Chondrocyte (in vitro differentiated cells): ENCODE results near the gene UBE2D4. TPM values are rescaled to one million over a fixed set of nuclear protein-coding genes. Genes with fewer than 3 reads are reported as not detected.
"Not testable (repeated sequence)": the region's sequence is repeated elsewhere in the genome, so short reads cannot be mapped to it uniquely, and the experiment has no call there.

ENCODE experiments used
- DNase-seq: peaks from one replicate; pipeline ENCODE4 v3.0.0; 2021; ENCODE audit warnings: mixed read lengths, low spot score
- H3K27ac Mint-ChIP-seq: one replicate; pipeline ENCODE4 v1.8.0; 2021; ENCODE audit warnings: mild to moderate bottlenecking, moderate library complexity, mixed read lengths; ENCODE audit not compliant: unreplicated experiment
- H3K27me3 Mint-ChIP-seq: 2 replicates; pipeline ENCODE4 v1.8.0; 2021; ENCODE audit warnings: low read depth, mixed read lengths
- H3K36me3 Mint-ChIP-seq: 2 replicates; pipeline ENCODE4 v1.8.0; 2021; ENCODE audit warnings: low read depth, mixed read lengths
- H3K4me1 Mint-ChIP-seq: 2 replicates; pipeline ENCODE4 v1.8.0; 2021; ENCODE audit warnings: low read depth, mild to moderate bottlenecking, mixed read lengths
- H3K4me3 Mint-ChIP-seq: one replicate; pipeline ENCODE4 v1.8.0; 2021; ENCODE audit warnings: mild to moderate bottlenecking, moderate library complexity, mixed read lengths; ENCODE audit not compliant: unreplicated experiment
- H3K9me3 Mint-ChIP-seq: 2 replicates; pipeline ENCODE4 v1.8.0; 2021; ENCODE audit warnings: low read depth, mixed read lengths
- total RNA-seq: library from RNA; stranded (reverse); gene quantifications from 3 replicates; pipeline ENCODE4 v1.2.1, GENCODE V29; 2021
- TF ChIP-seq, protein P1 (sequence below): fragments of 200-600 bp; sonication (generic); IDR thresholded peaks from 2 replicates; pipeline ENCODE4 v1.5.0; 2021; ENCODE audit warnings: antibody characterized with exemption, mild to moderate bottlenecking, moderate library complexity

UBE2D4 gene
- total RNA-seq, 1 donor from 2014 or later = 22.5 TPM

DNA sequence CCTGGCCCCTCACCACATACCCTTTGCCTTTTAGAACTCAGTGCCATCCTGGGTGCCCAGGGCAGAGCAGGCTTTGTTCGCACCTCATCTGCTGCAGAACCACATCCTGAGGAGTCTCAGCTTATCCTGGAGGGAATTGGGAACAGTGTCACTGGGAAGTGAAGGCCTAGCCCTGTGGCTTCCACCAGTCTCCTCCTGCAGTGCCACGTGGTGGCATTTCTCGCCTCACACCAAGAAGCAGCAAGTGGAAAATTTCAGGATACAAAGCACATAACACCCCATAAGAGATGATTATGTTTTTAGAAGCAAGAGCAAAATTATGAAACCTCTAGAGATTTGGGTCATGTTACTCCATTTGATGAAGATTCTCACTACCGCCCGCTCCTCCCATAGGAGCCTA is 26.8 kb downstream of the UBE2D4 start:
- H3K36me3 Mint-ChIP-seq = peaks cover 29% of the 10 kb centered on the region
- no peak overlapping the region for H3K4me3 Mint-ChIP-seq
- no peak for DNase-seq
- H3K4me1 Mint-ChIP-seq = no peaks in the 10 kb centered on the region
- no peaks in the 10 kb centered on the region for H3K9me3 Mint-ChIP-seq
- H3K27ac Mint-ChIP-seq = no peak overlapping the region
- no peaks in the 10 kb centered on the region for H3K27me3 Mint-ChIP-seq
- TF ChIP-seq, protein P1, sequence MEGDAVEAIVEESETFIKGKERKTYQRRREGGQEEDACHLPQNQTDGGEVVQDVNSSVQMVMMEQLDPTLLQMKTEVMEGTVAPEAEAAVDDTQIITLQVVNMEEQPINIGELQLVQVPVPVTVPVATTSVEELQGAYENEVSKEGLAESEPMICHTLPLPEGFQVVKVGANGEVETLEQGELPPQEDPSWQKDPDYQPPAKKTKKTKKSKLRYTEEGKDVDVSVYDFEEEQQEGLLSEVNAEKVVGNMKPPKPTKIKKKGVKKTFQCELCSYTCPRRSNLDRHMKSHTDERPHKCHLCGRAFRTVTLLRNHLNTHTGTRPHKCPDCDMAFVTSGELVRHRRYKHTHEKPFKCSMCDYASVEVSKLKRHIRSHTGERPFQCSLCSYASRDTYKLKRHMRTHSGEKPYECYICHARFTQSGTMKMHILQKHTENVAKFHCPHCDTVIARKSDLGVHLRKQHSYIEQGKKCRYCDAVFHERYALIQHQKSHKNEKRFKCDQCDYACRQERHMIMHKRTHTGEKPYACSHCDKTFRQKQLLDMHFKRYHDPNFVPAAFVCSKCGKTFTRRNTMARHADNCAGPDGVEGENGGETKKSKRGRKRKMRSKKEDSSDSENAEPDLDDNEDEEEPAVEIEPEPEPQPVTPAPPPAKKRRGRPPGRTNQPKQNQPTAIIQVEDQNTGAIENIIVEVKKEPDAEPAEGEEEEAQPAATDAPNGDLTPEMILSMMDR = no peak

DNA sequence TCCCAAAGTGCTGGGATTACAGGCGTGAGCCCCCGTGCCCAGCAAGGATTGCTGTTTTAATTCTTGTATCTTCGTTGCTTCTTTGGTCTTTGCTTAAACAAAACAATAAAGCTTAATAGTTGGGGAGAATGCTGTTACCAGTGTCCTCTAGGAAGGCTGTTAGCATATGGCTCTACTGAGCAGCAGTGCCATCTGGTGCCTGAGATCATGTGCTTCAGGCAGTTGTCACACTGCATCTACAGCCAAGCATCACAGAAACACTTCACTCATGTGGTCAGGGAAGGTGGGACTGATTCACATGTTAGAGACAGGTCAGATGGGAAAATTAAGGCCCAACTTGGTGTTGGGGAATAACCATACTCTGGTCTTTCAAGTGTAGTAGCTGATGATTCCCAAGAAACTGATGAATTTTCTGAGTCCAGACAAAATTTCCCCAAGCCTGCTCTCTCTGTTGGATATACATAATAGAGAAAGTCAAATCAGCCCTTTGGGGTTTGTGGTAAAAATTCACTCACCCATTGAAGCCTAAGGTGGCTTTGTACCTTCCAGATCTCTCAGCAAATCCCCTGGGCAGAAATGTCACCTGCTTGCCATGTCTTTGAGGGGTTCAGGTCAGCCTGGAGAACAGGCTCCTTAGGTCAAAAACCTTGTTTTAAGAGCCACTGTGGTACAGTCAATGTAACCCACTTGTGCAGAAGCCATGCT is 28.4 kb downstream of the UBE2D4 start:
- TF ChIP-seq, protein P1 = peak; percentile 75
- H3K9me3 Mint-ChIP-seq = no peaks in the 10 kb centered on the region
- H3K27ac Mint-ChIP-seq = no peak overlapping the region
- H3K4me1 Mint-ChIP-seq = no peaks in the 10 kb centered on the region
- no peaks in the 10 kb centered on the region for H3K27me3 Mint-ChIP-seq
- DNase-seq = no peak
- no peak overlapping the region for H3K4me3 Mint-ChIP-seq
- H3K36me3 Mint-ChIP-seq = peaks cover 23% of the 10 kb centered on the region

DNA sequence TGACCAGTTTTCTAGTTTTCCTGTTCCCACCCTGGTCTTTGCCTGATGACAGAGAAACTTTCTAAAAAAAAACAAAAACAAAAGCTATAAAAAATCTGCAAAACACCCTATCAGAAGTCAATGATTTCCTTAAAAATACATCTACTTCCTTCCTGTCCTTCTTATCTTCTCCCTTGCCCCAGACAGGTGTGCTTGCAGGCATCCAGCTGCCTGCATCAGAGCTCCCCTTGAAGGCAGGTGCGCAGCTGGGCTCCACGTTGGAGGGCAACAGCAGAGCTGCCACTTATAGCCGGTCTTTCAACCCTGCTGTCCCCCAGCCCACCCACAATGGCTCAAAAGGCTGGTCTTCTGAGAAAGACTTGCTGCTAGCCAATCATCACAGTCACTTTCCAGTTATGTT is 29.8 kb downstream of the UBE2D4 start:
- Mint-ChIP-seq H3K9me3 (no peaks in the 10 kb centered on the region), H3K4me3 (no peak overlapping the region), H3K36me3 (peaks cover 16% of the 10 kb centered on the region), H3K4me1 (no peaks in the 10 kb centered on the region), H3K27ac (no peak overlapping the region), H3K27me3 (no peaks in the 10 kb centered on the region)
- TF ChIP-seq, protein P1 = no peak
- no peak for DNase-seq

DNA sequence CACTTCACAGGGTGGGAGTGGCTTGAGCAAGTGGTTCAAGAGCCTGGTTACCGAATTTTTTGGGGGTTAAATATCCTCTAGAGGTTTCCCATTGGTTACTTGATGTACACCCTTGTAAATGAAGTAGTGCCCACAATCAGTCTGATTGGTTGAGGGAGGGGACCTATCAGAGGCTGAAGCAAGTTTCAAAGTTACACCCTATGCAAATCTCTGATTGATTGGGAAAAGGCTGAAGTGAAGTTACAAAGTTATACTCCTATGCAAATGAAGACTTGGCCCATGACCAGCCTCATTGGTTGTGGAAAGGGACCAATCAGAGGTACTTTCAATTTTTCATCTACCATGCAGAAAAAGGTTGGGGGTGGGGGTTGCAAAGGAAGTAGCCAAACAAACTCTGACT is 34.7 kb downstream of the UBE2D4 start:
- no peak overlapping the region for H3K27ac Mint-ChIP-seq
- TF ChIP-seq, protein P1 = no peak
- no peak overlapping the region for H3K4me3 Mint-ChIP-seq
- no peak for DNase-seq
- no peaks in the 10 kb centered on the region for H3K36me3 Mint-ChIP-seq
- H3K4me1 Mint-ChIP-seq = no peaks in the 10 kb centered on the region
- no peaks in the 10 kb centered on the region for H3K9me3 Mint-ChIP-seq
- no peaks in the 10 kb centered on the region for H3K27me3 Mint-ChIP-seq

DNA sequence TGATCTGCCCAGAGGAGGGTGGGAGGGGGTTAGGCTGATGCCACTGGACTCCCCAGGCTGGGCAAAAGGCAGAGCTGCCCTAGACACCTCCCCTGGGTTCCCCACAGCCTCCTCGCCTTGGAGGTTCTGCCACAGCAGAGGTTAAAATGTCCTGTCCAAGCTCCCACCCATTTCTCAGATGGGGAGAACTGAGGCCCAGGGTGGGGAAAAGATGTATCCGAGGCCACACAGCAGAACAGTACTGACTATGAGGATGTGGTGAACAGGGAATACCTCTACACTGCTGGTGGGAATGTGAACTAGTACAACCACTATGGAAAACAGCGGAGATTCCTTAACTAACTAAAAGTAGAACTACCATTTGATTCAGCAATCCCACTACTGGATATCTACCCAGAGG is 40.2 kb downstream of the UBE2D4 start:
- not testable (repeated sequence) for H3K27me3 Mint-ChIP-seq, DNase-seq, H3K36me3 Mint-ChIP-seq, H3K9me3 Mint-ChIP-seq, H3K4me3 Mint-ChIP-seq, H3K27ac Mint-ChIP-seq
- H3K4me1 Mint-ChIP-seq = peaks cover 13% of the 10 kb centered on the region

DNA sequence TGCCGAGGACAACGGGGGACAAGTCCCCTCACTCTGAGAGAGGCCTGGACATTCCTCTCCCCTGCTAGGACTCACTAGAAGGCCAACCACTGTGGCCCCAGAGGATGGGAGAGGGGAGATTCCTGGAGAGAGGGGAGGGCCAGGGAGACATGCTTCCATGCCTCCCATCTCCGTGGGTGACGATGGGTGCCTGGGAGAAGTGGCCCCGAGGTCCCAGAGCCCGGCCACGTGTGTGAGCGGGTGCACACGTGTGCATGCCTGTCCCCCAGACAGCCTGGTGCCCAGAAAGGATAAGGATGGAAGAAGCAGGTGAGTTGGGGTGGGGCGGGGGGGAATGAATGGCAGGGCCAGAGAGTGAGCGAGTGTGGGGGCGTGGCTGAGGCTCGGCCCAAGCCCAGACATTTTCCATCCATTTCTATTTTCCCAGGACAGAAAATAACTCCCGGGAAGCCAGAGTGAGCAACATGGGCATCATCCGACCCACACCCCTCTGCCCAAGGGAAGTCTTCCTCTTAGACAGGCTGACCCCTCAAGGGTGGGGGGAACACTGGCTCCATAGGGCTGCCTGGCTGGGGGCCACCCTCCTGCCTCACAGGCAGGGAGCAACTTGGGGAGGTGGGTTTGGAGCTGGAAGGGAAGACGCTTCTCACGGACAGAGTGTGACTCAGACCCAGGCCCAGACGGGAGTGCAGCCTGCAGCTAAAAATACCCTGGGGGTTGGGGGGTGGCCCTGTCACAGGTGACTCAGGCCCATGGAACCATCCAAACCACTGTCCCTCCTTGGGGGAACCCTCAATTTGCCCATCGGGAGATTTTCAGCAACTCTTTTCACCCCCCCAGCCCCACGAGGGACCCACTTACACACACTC is 42.2 kb downstream of the UBE2D4 start:
- Mint-ChIP-seq H3K27ac (peak overlapping the region; percentile 89), H3K4me1 (peaks cover 13% of the 10 kb centered on the region)
- H3K4me3 Mint-ChIP-seq, DNase-seq, H3K36me3 Mint-ChIP-seq, H3K9me3 Mint-ChIP-seq, H3K27me3 Mint-ChIP-seq: not testable (repeated sequence)

DNA sequence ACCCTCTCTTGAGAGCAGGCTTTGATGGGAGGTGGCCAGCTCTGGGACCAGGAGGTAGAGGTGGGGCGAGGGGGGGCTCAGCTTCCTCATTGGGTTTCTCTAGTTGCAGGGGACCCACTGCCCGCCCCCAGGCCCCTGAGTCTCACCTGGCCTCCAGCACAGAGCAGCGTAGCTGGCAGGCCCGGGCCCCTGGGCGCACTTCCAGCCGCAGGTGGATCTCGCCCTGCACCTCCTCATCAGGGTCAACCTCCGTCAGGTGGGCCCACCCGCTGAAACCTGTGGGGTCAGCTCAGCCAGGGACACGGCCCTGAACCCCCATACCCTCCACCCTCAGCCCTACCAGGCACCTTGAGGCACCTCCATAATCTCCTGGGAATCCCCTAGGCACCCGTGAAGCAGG is 43.4 kb downstream of the UBE2D4 start:
- peaks cover 15% of the 10 kb centered on the region for H3K4me1 Mint-ChIP-seq
- not testable (repeated sequence) for H3K27ac Mint-ChIP-seq, H3K27me3 Mint-ChIP-seq, H3K4me3 Mint-ChIP-seq, DNase-seq, H3K9me3 Mint-ChIP-seq, H3K36me3 Mint-ChIP-seq

DNA sequence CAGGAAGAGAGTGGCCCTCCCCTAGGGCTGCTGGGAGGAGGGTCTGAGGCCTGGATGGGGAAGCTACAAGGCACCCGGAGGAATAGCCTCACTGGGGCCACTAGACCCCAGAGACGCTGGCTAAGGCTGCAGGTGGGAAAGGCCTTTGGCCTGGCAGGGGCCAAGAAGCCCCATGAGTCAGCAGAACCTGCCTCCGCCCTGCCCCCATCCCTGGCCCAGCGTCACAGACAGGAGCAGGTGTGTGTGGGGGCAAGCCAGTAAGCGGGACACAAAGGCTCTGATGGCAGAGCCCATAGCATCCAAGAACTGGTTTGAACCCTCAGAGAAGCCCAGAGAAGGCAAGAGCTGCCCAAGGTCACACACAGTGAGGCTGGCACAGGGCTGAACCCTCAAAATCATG is 44.5 kb downstream of the UBE2D4 start:
- not testable (repeated sequence) for DNase-seq, H3K4me3 Mint-ChIP-seq, H3K27ac Mint-ChIP-seq, H3K36me3 Mint-ChIP-seq, H3K9me3 Mint-ChIP-seq, H3K27me3 Mint-ChIP-seq
- H3K4me1 Mint-ChIP-seq = peaks cover 15% of the 10 kb centered on the region

DNA sequence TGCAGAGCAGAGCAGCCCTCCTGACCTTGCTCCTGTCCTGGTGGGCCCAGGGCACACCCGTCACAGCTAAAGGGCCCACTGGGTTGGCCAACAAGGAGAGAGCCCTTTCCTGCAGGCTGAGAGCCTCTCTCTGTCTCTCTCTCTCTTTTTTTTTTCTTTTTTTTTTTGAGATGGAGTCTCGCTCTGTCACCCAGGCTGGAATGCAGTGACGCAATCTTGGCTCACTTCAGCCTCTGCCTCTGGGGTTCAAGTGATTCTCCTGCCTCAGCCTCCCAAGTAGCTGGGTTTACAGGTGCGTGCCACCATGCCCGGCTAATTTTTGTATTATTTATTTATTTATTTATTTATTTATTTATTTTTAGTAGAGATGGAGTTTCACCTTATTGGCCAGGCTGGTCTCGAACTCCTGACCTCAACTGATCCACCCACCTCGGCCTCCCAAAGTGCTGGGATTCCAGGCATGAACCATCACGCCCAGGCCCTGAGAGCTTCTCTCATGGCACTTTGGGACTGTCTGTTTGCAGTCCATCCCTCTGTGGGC is 47.9 kb downstream of the UBE2D4 start:
- H3K27me3 Mint-ChIP-seq, H3K9me3 Mint-ChIP-seq: not testable (repeated sequence)

More for the DNA sequence above, 47.9 kb downstream of the UBE2D4 start:
- H3K27ac Mint-ChIP-seq, DNase-seq, H3K4me1 Mint-ChIP-seq, H3K36me3 Mint-ChIP-seq, H3K4me3 Mint-ChIP-seq: not testable (repeated sequence)
